GM08714 (cell line): ENCODE measurements around the gene POU2AF3.

Experiments used
- H3K4me3 ChIP-seq: fragments of 200-500 bp; sonication (Bioruptor generic); 2 replicates; pipeline ENCODE4 v1.5.1; 2014; ENCODE audit warnings: mild to moderate bottlenecking, low read length, inconsistent platforms
- ZNF274 ChIP-seq: IDR thresholded peaks from 2 replicates; pipeline ENCODE4 v1.6.1; 2012; ENCODE audit warnings: mild to moderate bottlenecking, low read depth, low read length

Gene POU2AF3

GRCh38 chr11:111357150-111358037, 59.0 kb downstream of the POU2AF3 start:
- H3K4me3 ChIP-seq, result no peak overlapping the region
- no peak for TF ChIP-seq ZNF274
